Measurements from ENCODE around the gene HES5.

- no peak for TF ChIP-seq POLR2A (IDR thresholded peaks at IDR 0.05)
- no peak for TF ChIP-seq POLR2AphosphoS5 (IDR thresholded peaks at IDR 0.05)
Measured at GRCh38 chr1:2493691-2494322, 36.3 kb downstream of the HES5 start.

Data from upper lobe of left lung (tissue), 4 donors.